HEK293T (cell line): ENCODE measurements around the gene MYOM3.

Experiments
- CTCF ChIA-PET: fragments of 350-600 bp; formaldehyde crosslinking; extraction: SDS; loops from one replicate; lab custom pipeline; 2021; ENCODE audit warnings: antibody characterized with exemption, inconsistent platforms; lab: Yijun Ruan, JAX
- POLR2A ChIA-PET: fragments of 350-600 bp; formaldehyde crosslinking; extraction: SDS; loops from one replicate; lab custom pipeline; 2020; ENCODE audit warnings: antibody characterized with exemption, inconsistent platforms; lab: Yijun Ruan, JAX
- DNase-seq: peaks from one replicate; pipeline ENCODE4 v3.0.0; 2012; ENCODE audit warnings: mixed read lengths; ENCODE audit errors: extremely low spot score
- ARNT ChIP-seq: fragments of 450-650 bp; IDR thresholded peaks from 2 replicates; pipeline ENCODE4 v1.6.1; 2017; ENCODE audit warnings: mild to moderate bottlenecking
- BHLHE40 ChIP-seq: fragments of 450-650 bp; IDR thresholded peaks from 2 replicates; pipeline ENCODE4 v1.6.1; 2016; ENCODE audit warnings: mild to moderate bottlenecking, moderate library complexity, borderline replicate concordance
- CTBP1 ChIP-seq: fragments of 450-650 bp; IDR thresholded peaks from 2 replicates; pipeline ENCODE4 v1.6.1; 2016; ENCODE audit warnings: borderline replicate concordance
- ELF4 ChIP-seq: fragments of 450-650 bp; IDR thresholded peaks from 2 replicates; pipeline ENCODE4 v1.6.1; 2017; ENCODE audit warnings: antibody characterized with exemption
- FOXA1 ChIP-seq: fragments of 450-650 bp; IDR thresholded peaks from 2 replicates; pipeline ENCODE4 v1.6.1; 2016; ENCODE audit warnings: mild to moderate bottlenecking
- FOXK2 ChIP-seq: fragments of 450-650 bp; IDR thresholded peaks from 2 replicates; pipeline ENCODE4 v1.6.1; 2016; ENCODE audit warnings: mild to moderate bottlenecking
- FOXM1 ChIP-seq: fragments of 450-650 bp; IDR thresholded peaks from 2 replicates; pipeline ENCODE4 v1.6.1; 2017; ENCODE audit warnings: mild to moderate bottlenecking, borderline replicate concordance
- HDGF ChIP-seq: fragments of 450-650 bp; IDR thresholded peaks from 2 replicates; pipeline ENCODE4 v1.6.1; 2017; ENCODE audit warnings: antibody characterized with exemption, borderline replicate concordance
- L3MBTL2 ChIP-seq: fragments of 450-650 bp; conservative IDR thresholded peaks from 2 replicates; pipeline ENCODE4 v1.6.1; 2016; ENCODE audit warnings: mild to moderate bottlenecking
- LEF1 ChIP-seq: fragments of 450-650 bp; IDR thresholded peaks from 2 replicates; pipeline ENCODE4 v1.6.1; 2017; ENCODE audit warnings: mild to moderate bottlenecking, borderline replicate concordance
- NFRKB ChIP-seq: fragments of 450-650 bp; IDR thresholded peaks from 2 replicates; pipeline ENCODE4 v1.6.1; 2016; ENCODE audit warnings: mild to moderate bottlenecking, moderate library complexity
- PKNOX1 ChIP-seq: fragments of 450-650 bp; IDR thresholded peaks from 2 replicates; pipeline ENCODE4 v1.6.1; 2016
- SP1 ChIP-seq: fragments of 450-650 bp; IDR thresholded peaks from 2 replicates; pipeline ENCODE4 v1.6.1; 2017
- SUZ12 ChIP-seq: fragments of 450-650 bp; IDR thresholded peaks from 2 replicates; pipeline ENCODE4 v1.6.1; 2016; ENCODE audit warnings: mild to moderate bottlenecking
- TARDBP ChIP-seq: fragments of 450-650 bp; IDR thresholded peaks from 2 replicates; pipeline ENCODE4 v1.6.1; 2016
- ZNF384 ChIP-seq: fragments of 450-650 bp; IDR thresholded peaks from 2 replicates; pipeline ENCODE4 v1.6.1; 2016

MYOM3 gene

GRCh38 chr1:24070821-24071393, 41.0 kb downstream of the MYOM3 start:
- POLR2A ChIA-PET = interaction anchor here (0.9 kb wide), 1 partner anchor 11 kb away, joined by 3 read pairs; no protein-coding TSS in a partner anchor
- TF ChIP-seq LEF1 (no peak), FOXK2 (no peak), ELF4 (no peak), HDGF (no peak), FOXA1 (no peak), ARNT (no peak), BHLHE40 (no peak), FOXM1 (no peak), SP1 (no peak), NFRKB (no peak), PKNOX1 (no peak)
- CTCF ChIA-PET = interaction anchor here (0.6 to 1.9 kb wide), 9 partner anchors 10 to 259 kb away, joined by 3 to 13 read pairs (median 4); partner anchors contain the start of gene MYOM3
- peak; percentile 88 for DNase-seq

- no peak for DNase-seq
- ChIA-PET CTCF (interaction anchor here (0.8 to 1.9 kb wide), 2 partner anchors 9 to 162 kb away, joined by 3 to 13 read pairs; no protein-coding TSS in a partner anchor), POLR2A (interaction anchor here (0.8 kb wide), 1 partner anchor 384 kb away, joined by 3 read pairs; no protein-coding TSS in a partner anchor)
Observed at GRCh38 chr1:24069817-24070216, 42.1 kb downstream of the MYOM3 start.

GRCh38 chr1:24067978-24068377, 44.0 kb downstream of the MYOM3 start:
- POLR2A ChIA-PET = no interaction called here
- CTCF ChIA-PET = no interaction called here
- TF ChIP-seq BHLHE40 = no peak
- no peak for TF ChIP-seq L3MBTL2
- no peak for TF ChIP-seq HDGF
- TF ChIP-seq ARNT = no peak
- no peak for TF ChIP-seq PKNOX1
- no peak for TF ChIP-seq SP1
- TF ChIP-seq CTBP1 = no peak
- no peak for TF ChIP-seq SUZ12
- DNase-seq = no peak

More at GRCh38 chr1:24069817-24070216, 42.1 kb downstream of the MYOM3 start:
- no peak for TF ChIP-seq L3MBTL2
- TF ChIP-seq SP1 = no peak
- no peak for TF ChIP-seq FOXK2
- TF ChIP-seq HDGF = no peak
- TF ChIP-seq SUZ12 = no peak
- no peak for TF ChIP-seq FOXA1
- no peak for TF ChIP-seq ELF4
- no peak for TF ChIP-seq ZNF384
- no peak for TF ChIP-seq BHLHE40
- TF ChIP-seq PKNOX1 = no peak

GRCh38 chr1:24065304-24065703, 46.6 kb downstream of the MYOM3 start:
- ChIA-PET POLR2A (no interaction called here), CTCF (no interaction called here)
- TF ChIP-seq ARNT (no peak), FOXM1 (no peak), HDGF (no peak), BHLHE40 (no peak), CTBP1 (no peak), FOXK2 (no peak), PKNOX1 (no peak)
- DNase-seq = no peak

- DNase-seq = no peak
- ChIA-PET CTCF (interaction anchor here (2.5 kb wide), 1 partner anchor 9 kb away, joined by 13 read pairs; no protein-coding TSS in a partner anchor), POLR2A (no interaction called here)
- no peak for TF ChIP-seq FOXA1
- no peak for TF ChIP-seq ARNT
- no peak for TF ChIP-seq NFRKB
- TF ChIP-seq SUZ12 = no peak
- no peak for TF ChIP-seq PKNOX1
- TF ChIP-seq L3MBTL2 = no peak
- no peak for TF ChIP-seq ELF4
- TF ChIP-seq CTBP1 = no peak
- no peak for TF ChIP-seq ZNF384
- no peak for TF ChIP-seq FOXK2
- no peak for TF ChIP-seq TARDBP
- TF ChIP-seq HDGF = no peak
- TF ChIP-seq SP1 = no peak
- TF ChIP-seq BHLHE40 = no peak
- TF ChIP-seq FOXM1 = no peak
- TF ChIP-seq LEF1 = no peak
Observed at GRCh38 chr1:24062221-24062620, 49.7 kb downstream of the MYOM3 start.
